ENCODE data around the gene SPINT2. TPM values are rescaled to one million over a fixed set of nuclear protein-coding genes. Genes with fewer than 3 reads are reported as not detected.

Gene SPINT2
- total and polyA plus RNA-seq, 11 donors = 3.5 to 27.7 (median 14.6) TPM

DNA sequence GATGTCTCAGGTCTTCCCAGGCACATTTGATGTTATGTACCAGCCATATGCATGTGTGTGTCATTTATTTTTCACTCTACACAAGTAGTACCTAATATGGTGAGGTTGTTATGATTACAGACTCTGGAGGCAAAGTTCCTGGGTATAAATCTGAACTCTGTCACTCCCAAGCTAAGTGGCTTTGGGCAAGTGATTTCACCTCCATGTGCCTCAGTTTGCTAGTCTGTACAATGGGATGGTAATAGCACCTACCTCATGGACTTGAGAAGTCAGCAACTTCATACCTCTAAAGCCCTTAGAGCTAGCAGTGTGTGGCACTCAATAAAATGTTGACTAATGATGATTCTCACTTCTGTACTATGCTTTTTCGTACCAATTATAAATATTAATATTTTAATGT is 67.4 kb downstream of the SPINT2 start:
- H3K27ac ChIP-seq = no peak overlapping the region
- 88 to 97% (median 88%) methylated on average over 1 of the region's 1 CpG for WGBS, 4 donors
- no peak for ATAC-seq
- no peaks in the 10 kb centered on the region for H3K9me3 ChIP-seq
- H3K4me1 ChIP-seq = peaks cover 0 to 10% (median 2%) of the 10 kb centered on the region in 12 donors
- DNase-seq = no peak
- no peaks in the 10 kb centered on the region for H3K27me3 ChIP-seq
- TF ChIP-seq CTCF (IDR thresholded peaks at IDR 0.05) = no peak
- no peak for TF ChIP-seq POLR2A (IDR thresholded peaks at IDR 0.05)
- intact Hi-C loops (cut with DNase I) = loop anchor here in 6 of 10 donors (5.0 to 10.0 kb wide), 4 partner anchors 89 to 429 kb away; partner anchors contain the start of genes SIPA1L3 (in 4 of the 6) and WDR87 (in 4 of the 6)
- H3K36me3 ChIP-seq = peaks cover 0 to 21% (median 16%) of the 10 kb centered on the region in 9 donors
- H3K4me3 ChIP-seq = no peak overlapping the region

- no peak overlapping the region for H3K4me3 ChIP-seq
- WGBS, 4 donors = 90 to 94% (median 92%) methylated on average over 9 of the region's 9 CpGs
- ATAC-seq (no peak), DNase-seq (no peak)
- H3K27ac ChIP-seq = no peak overlapping the region
- intact Hi-C loops (cut with DNase I) = loop anchor here in 6 of 10 donors (5.0 to 10.0 kb wide), 4 partner anchors 91 to 431 kb away; partner anchors contain the start of genes SIPA1L3 (in 4 of the 6) and WDR87 (in 4 of the 6)
- no peak for TF ChIP-seq CTCF (IDR thresholded peaks at IDR 0.05)
- TF ChIP-seq POLR2A (IDR thresholded peaks at IDR 0.05) = no peak
- no peaks in the 10 kb centered on the region for H3K9me3 ChIP-seq
- H3K27me3 ChIP-seq = no peaks in the 10 kb centered on the region
- H3K4me1 ChIP-seq = peaks cover 0 to 12% (median 8%) of the 10 kb centered on the region in 12 donors
- peaks cover 0 to 6% (median under 1%) of the 10 kb centered on the region in 9 donors for H3K36me3 ChIP-seq
These were observed 68.9 kb downstream of the SPINT2 start for GRCh38 chr19:38333245-38333644.

DNA sequence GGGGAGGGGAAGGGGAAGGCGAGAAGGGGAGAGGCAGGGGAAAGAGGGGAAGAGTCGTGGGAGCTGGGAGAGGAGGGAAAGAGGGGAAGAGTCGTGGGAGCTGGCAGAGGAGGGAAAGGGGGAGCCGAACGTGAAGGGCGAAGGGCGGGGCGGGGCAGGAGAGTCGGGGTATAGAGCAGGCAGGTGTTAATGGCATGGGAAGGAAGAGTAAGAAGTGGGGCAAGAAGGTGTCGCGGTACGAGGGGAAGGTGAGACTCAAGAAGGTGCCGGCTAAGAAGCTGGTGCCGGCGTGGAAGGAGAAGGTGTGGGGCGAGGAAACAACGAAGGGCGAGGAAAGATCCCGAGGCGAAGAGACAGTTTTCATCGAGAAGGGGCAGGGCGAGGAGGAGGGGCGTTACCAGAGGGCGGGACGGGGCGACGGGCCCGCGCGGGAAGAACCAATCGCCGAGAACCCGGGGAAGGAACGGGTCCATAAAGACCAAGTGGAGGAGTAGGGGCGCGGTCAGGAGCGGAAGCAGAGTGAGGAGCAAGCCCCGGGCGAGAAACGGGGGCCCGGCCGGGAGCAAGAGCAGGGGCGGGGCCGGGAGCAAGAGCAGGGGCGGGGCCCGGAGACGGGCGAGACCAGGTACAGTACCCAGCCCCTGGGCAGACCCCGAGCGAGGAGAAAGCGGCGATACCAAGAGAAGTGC is 71.7 kb downstream of the SPINT2 start:
- intact Hi-C loops (cut with DNase I) = loop anchor here (1.0 to 10.0 kb wide), 14 partner anchors 20 to 431 kb away; partner anchors contain the start of genes PSMD8 (in 8 of the 10), SIPA1L3 (in 6 of the 10) and WDR87 (in 6 of the 10)

More for the DNA sequence above, 71.7 kb downstream of the SPINT2 start:
- Histone ChIP-seq H3K27ac (peak overlapping the region; percentile 85 to 98 (median 93)), H3K36me3 (peaks cover 0 to 9% (median 0%) of the 10 kb centered on the region in 9 donors), H3K4me1 (peaks cover 0 to 12% (median 8%) of the 10 kb centered on the region in 12 donors), H3K9me3 (no peaks in the 10 kb centered on the region), H3K27me3 (no peaks in the 10 kb centered on the region), H3K4me3 (peak overlapping the region; percentile 35 to 94 (median 74))
- peak; percentile 94 to 98 (median 97) for DNase-seq
- TF ChIP-seq CTCF (IDR thresholded peaks at IDR 0.05) (no peak), POLR2A (IDR thresholded peaks at IDR 0.05) (peak in 1 of 2 donors; percentile 36)
- ATAC-seq = peak; percentile 91 to 94 (median 92)
- WGBS, 4 donors = 0 to 1% (median 1%) methylated on average over 52 of the region's 52 CpGs
